GM12878 (cell line): Measurements from ENCODE around the gene TRHDE. TPM values are rescaled to one million over a fixed set of nuclear protein-coding genes. Genes with fewer than 3 reads are reported as not detected.

Experiments used
- ATAC-seq: fragments of 200-7000 bp; cut with Tn5 transposase; 3 replicates; pipeline ENCODE4 v1.9.1; 2020; ENCODE audit warnings: mild to moderate bottlenecking, moderate library complexity
- BruUV-seq: library from RNA; stranded (reverse); fragments of 400-500 nt; replicated peaks from 2 replicates; lab custom pipeline; 2021; lab: Mats Ljungman, UMichigan
- CTCF ChIA-PET: fragments of 300-600 bp; sonication (Branson Sonifier 250); formaldehyde crosslinking; extraction: SDS; loops from one replicate; lab custom pipeline; 2021; ENCODE audit warnings: inconsistent platforms; lab: Yijun Ruan, JAX
- POLR2A ChIA-PET: fragments of 350-600 bp; formaldehyde crosslinking; extraction: SDS; loops from one replicate; lab custom pipeline; 2021; ENCODE audit warnings: inconsistent platforms; lab: Charles Lee
- RAD21 ChIA-PET: fragments of 300-600 bp; sonication (Branson Sonifier 250); formaldehyde crosslinking; loops from one replicate; lab custom pipeline; 2023; ENCODE audit warnings: antibody characterized with exemption; ENCODE audit not compliant: unreplicated experiment; lab: Charles Lee
- SMC1A ChIA-PET: fragments of 300-600 bp; sonication (Branson Sonifier 250); formaldehyde crosslinking; loops from one replicate; lab custom pipeline; 2023; ENCODE audit not compliant: unreplicated experiment, uncharacterized antibody; lab: Charles Lee
- DNase-seq: peaks from one replicate; pipeline ENCODE4 v3.0.0-alpha.2; 2011; ENCODE audit warnings: low read depth, low spot score
- FAIRE-seq: peaks from 3 replicates; lab custom pipeline; 2011; peaks lifted over from hg19 to GRCh38; lab: Jason Lieb, UNC
- H2AFZ ChIP-seq: 2 replicates; pipeline ENCODE4 v1.6.0; 2011; ENCODE audit warnings: low read depth, low read length, control low read depth; ENCODE audit not compliant: control insufficient read depth
- H3K27ac ChIP-seq: 2 replicates; pipeline ENCODE4 v1.5.1; 2011; ENCODE audit warnings: control low read depth; ENCODE audit not compliant: control insufficient read depth, insufficient read depth
- H3K27me3 ChIP-seq, 2 experiments: replicated peaks in 1 of 2; 2 replicates each; pipeline versions ENCODE4 v1.6.0 to v1.6.1; 2011; ENCODE audit warnings: low read length in 1 of 2; ENCODE audit not compliant: control insufficient read depth in 2 of 2, insufficient read depth in 2 of 2
- H3K36me3 ChIP-seq, 2 experiments: 2 replicates each; pipeline ENCODE4 v1.5.1; 2011; ENCODE audit warnings: low read length in 1 of 2; ENCODE audit not compliant: control insufficient read depth in 2 of 2, insufficient read depth in 2 of 2
- H3K4me1 ChIP-seq: 2 replicates; pipeline ENCODE4 v1.6.1; 2011; ENCODE audit warnings: mild to moderate bottlenecking, low read length, moderate library complexity, mixed read lengths; ENCODE audit not compliant: control insufficient read depth, insufficient read depth
- H3K4me2 ChIP-seq: 2 replicates; pipeline ENCODE4 v1.6.0; 2011; ENCODE audit warnings: control low read depth; ENCODE audit not compliant: control insufficient read depth, insufficient read depth
- H3K4me3 ChIP-seq: fragments of 200-600 bp; sonication (generic); 2 replicates; pipeline ENCODE4 v1.5.1; 2016
- H3K79me2 ChIP-seq: 2 replicates; pipeline ENCODE4 v1.6.0; 2011; ENCODE audit warnings: low read length; ENCODE audit not compliant: control insufficient read depth, insufficient read depth
- H3K9ac ChIP-seq: 2 replicates; pipeline ENCODE4 v1.8.0; 2011; ENCODE audit warnings: low read length, control low read depth, mixed read lengths; ENCODE audit not compliant: control insufficient read depth, insufficient read depth
- H3K9me3 ChIP-seq: replicated peaks from 3 replicates; pipeline ENCODE4 v1.5.1; 2011; ENCODE audit warnings: mild to moderate bottlenecking, low read length; ENCODE audit not compliant: control insufficient read depth, insufficient read depth
- H4K20me1 ChIP-seq: 2 replicates; pipeline ENCODE4 v1.6.0; 2011; ENCODE audit not compliant: control insufficient read depth, insufficient read depth
- CHD1 ChIP-seq: IDR thresholded peaks from 2 replicates; pipeline ENCODE4 v1.6.1; 2012; ENCODE audit warnings: low read depth, low read length, improper control_type of control experiment
- CHD2 ChIP-seq: IDR thresholded peaks from 2 replicates; pipeline ENCODE4 v1.6.1; 2011; ENCODE audit warnings: low read depth, low read length, improper control_type of control experiment, borderline replicate concordance
- ETV6 ChIP-seq, 2 experiments: fragments of 450-650 bp in 1 of 2; IDR thresholded peaks in 1 of 2; conservative IDR thresholded peaks in 1 of 2; 2 replicates each; pipeline ENCODE4 v1.6.1; 2014; ENCODE audit warnings: antibody characterized with exemption in 1 of 2, borderline replicate concordance in 1 of 2, low read depth in 1 of 2, mild to moderate bottlenecking in 1 of 2, moderate library complexity in 1 of 2
- FOXM1 ChIP-seq: IDR thresholded peaks from 2 replicates; pipeline ENCODE4 v1.6.1; 2012; ENCODE audit warnings: low read depth, mild to moderate bottlenecking, inconsistent platforms, low read length, moderate library complexity
- HDGF ChIP-seq: fragments of 450-650 bp; IDR thresholded peaks from 2 replicates; pipeline ENCODE4 v1.6.1; 2016; ENCODE audit warnings: antibody characterized with exemption
- MEF2A ChIP-seq: IDR thresholded peaks from 2 replicates; pipeline ENCODE4 v1.6.1; 2011; ENCODE audit warnings: low read depth, mild to moderate bottlenecking, low read length, moderate library complexity; ENCODE audit not compliant: insufficient read depth
- MTA2 ChIP-seq: fragments of 450-650 bp; IDR thresholded peaks from 2 replicates; pipeline ENCODE4 v1.6.1; 2016; ENCODE audit warnings: low read depth, mild to moderate bottlenecking, moderate library complexity
- NRF1 ChIP-seq: conservative IDR thresholded peaks from 2 replicates; pipeline ENCODE4 v1.6.1; 2011; ENCODE audit warnings: mild to moderate bottlenecking, low read depth, low read length, improper control_type of control experiment
- PAX5 ChIP-seq: IDR thresholded peaks from 2 replicates; pipeline ENCODE4 v1.6.1; 2011; ENCODE audit warnings: low read depth, low read length, borderline replicate concordance
- PKNOX1 ChIP-seq: fragments of 450-650 bp; IDR thresholded peaks from 2 replicates; pipeline ENCODE4 v1.6.1; 2016; ENCODE audit warnings: mild to moderate bottlenecking
- RELA ChIP-seq: fragments of 450-650 bp; IDR thresholded peaks from 2 replicates; pipeline ENCODE4 v1.8.0; 2014; ENCODE audit warnings: borderline replicate concordance; ENCODE audit not compliant: partially characterized antibody
- SIX5 ChIP-seq: IDR thresholded peaks from 2 replicates; pipeline ENCODE4 v1.6.1; 2011; ENCODE audit warnings: mild to moderate bottlenecking, low read depth, low read length, moderate library complexity; ENCODE audit not compliant: severe bottlenecking
- SMAD1 ChIP-seq: fragments of 450-650 bp; IDR thresholded peaks from 2 replicates; pipeline ENCODE4 v1.6.1; 2018; ENCODE audit warnings: mild to moderate bottlenecking, low read depth; ENCODE audit not compliant: partially characterized antibody
- TAF1 ChIP-seq: IDR thresholded peaks from 2 replicates; pipeline ENCODE4 v1.6.1; 2011; ENCODE audit warnings: mild to moderate bottlenecking, low read depth, low read length, borderline replicate concordance
- YBX1 ChIP-seq: fragments of 450-650 bp; IDR thresholded peaks from 2 replicates; pipeline ENCODE4 v1.6.1; 2016; ENCODE audit warnings: antibody characterized with exemption
- ZNF24 ChIP-seq: fragments of 450-650 bp; IDR thresholded peaks from 2 replicates; pipeline ENCODE4 v1.6.1; 2017; ENCODE audit warnings: antibody characterized with exemption, mild to moderate bottlenecking
- ZNF687 ChIP-seq: fragments of 450-650 bp; IDR thresholded peaks from 2 replicates; pipeline ENCODE4 v1.6.1; 2017; ENCODE audit warnings: mild to moderate bottlenecking, moderate library complexity
- WGBS: methylation state at CpG from one replicate; pipeline ENCODE4 v1.1.6; 2016; ENCODE audit warnings: low lambda C conversion rate; ENCODE audit not compliant: insufficient replicate concordance, insufficient coverage; ENCODE audit errors: missing lambda C conversion rate; 5-methylcytosine and 5-hydroxymethylcytosine counted together
- in situ Hi-C: fragments of 300-500 bp; cut with MboI; formaldehyde crosslinking; loops from 9 replicates; pipeline ENCODE4 v1.14.3; 2018; ENCODE audit warnings: mixed read lengths
- intact Hi-C: fragments of 100-400 bp; cut with micrococcal nuclease; formaldehyde crosslinking; loops from one replicate; pipeline ENCODE4 v1.14.2; 2022; ENCODE audit not compliant: unreplicated experiment
- polyA plus RNA-seq, 11 experiments: library from polyadenylated mRNA; depleted of rRNA in 4 of 11; unstranded in 6 of 11; stranded (reverse) in 5 of 11; fragments of >200 nt; fragmentation: Nextera tagmentation in 4 of 11; fragmentation: Illumina TruSeq in 1 of 11; extraction: Ambion mirVana in 4 of 11; extraction: Trizol in 1 of 11; gene quantifications; 1 replicate in 1 of 11; 2 replicates in 10 of 11; pipeline versions ENCODE4 v1.2.1 to v1.2.3, GENCODE V29; 2011 to 2016; ENCODE audit warnings: inconsistent platforms in 2 of 11, missing spikeins in 2 of 11, low read depth in 1 of 11
- total RNA-seq, 4 experiments: library from RNA; depleted of rRNA in 3 of 4; stranded (reverse); fragments of >200 nt in 3 of 4; fragmentation: Illumina TruSeq in 1 of 4; extraction: Trizol in 1 of 4; gene quantifications; 2 replicates each; pipeline versions ENCODE4 v1.2.1 to v1.2.3, GENCODE V29; 2013 to 2021

Gene TRHDE
- total and polyA plus RNA-seq, 10 of the 15 experiments (the other 5 are each of a cell fraction or from before 2014, with no cell fraction given), result not detected

- ATAC-seq, result no peak
- TF ChIP-seq CHD2 (no peak), RELA (no peak), TAF1 (no peak), CHD1 (no peak), PKNOX1 (no peak), SIX5 (no peak), ETV6 (conservative IDR thresholded peaks at IDR 0.05 in 1 of 2, IDR thresholded peaks at IDR 0.05 in 1 of 2; ENCODE audit: borderline replicate concordance in 1 of 2, low read depth in 1 of 2) (no peak), ZNF687 (no peak), NRF1 (no peak), HDGF (no peak), FOXM1 (no peak), YBX1 (no peak), PAX5 (no peak), MTA2 (no peak), ZNF24 (no peak), MEF2A (no peak), SMAD1 (no peak)
- H3K36me3 ChIP-seq, result no peaks in the 10 kb centered on the region
- ChIA-PET RAD21 (no interaction called here), SMC1A (no interaction called here), POLR2A (no interaction called here), CTCF (no interaction called here)
- no peaks in the 10 kb centered on the region for H3K4me1 ChIP-seq
- H3K4me3 ChIP-seq, result no peak overlapping the region
- H3K79me2 ChIP-seq, result no peaks in the 10 kb centered on the region
- WGBS, result 0% methylated on average over 1 of the region's 1 CpG
- in situ Hi-C loops (loop anchor here (10.0 kb wide), 1 partner anchor 271 kb away; no protein-coding TSS in a partner anchor), intact Hi-C loops (no loop called here)
- no peaks in the 10 kb centered on the region for H3K27me3 ChIP-seq
- H4K20me1 ChIP-seq, result no peaks in the 10 kb centered on the region
- BruUV-seq, result no TSS peak
- no peak overlapping the region for H3K9ac ChIP-seq
- no peak overlapping the region for H2AFZ ChIP-seq
- no peak overlapping the region for H3K27ac ChIP-seq
- DNase-seq, result no peak
- FAIRE-seq, result no peak
- H3K4me2 ChIP-seq, result no peak overlapping the region
- H3K9me3 ChIP-seq, result no peaks in the 10 kb centered on the region
Observed at GRCh38 chr12:72285861-72286260, 13.7 kb downstream of the TRHDE start.
